Measurements from ENCODE around the gene PIK3C2G. TPM values are rescaled to one million over a fixed set of nuclear protein-coding genes. Genes with fewer than 3 reads are reported as not detected.

The PIK3C2G gene
- total and polyA plus RNA-seq, 3 experiments from 2014 or later, result not detected

- no peak overlapping the region for H3K27ac ChIP-seq (ENCODE audit: low read depth, low read length)
- H3K4me3 Mint-ChIP-seq, result no peak overlapping the region
- no peaks in the 10 kb centered on the region for H3K27me3 ChIP-seq (ENCODE audit: insufficient read depth, low read length, poor library complexity, severe bottlenecking)
Measured at GRCh38 chr12:18546399-18546798, 285.1 kb downstream of the PIK3C2G start.

GRCh38 chr12:18549598-18549997 is 288.3 kb downstream of the PIK3C2G start:
- Histone ChIP-seq H3K4me1 (ENCODE audit: insufficient read depth, low read length) (no peaks in the 10 kb centered on the region), H3K27ac (ENCODE audit: low read depth, low read length) (no peak overlapping the region), H3K27me3 (ENCODE audit: insufficient read depth, low read length, poor library complexity, severe bottlenecking) (no peaks in the 10 kb centered on the region), H3K36me3 (ENCODE audit: insufficient read depth, low read length) (no peaks in the 10 kb centered on the region), H3K4me3 (ENCODE audit: low read length) (no peak overlapping the region), H3K9me3 (ENCODE audit: low read length) (no peaks in the 10 kb centered on the region)
- DNase-seq, result no peak
- H3K27me3 Mint-ChIP-seq, result peaks cover 0 to 3% of the 10 kb centered on the region in 2 donors
- ChIA-PET CTCF (no interaction called here), POLR2A (no interaction called here)
- H3K4me3 Mint-ChIP-seq, result no peak overlapping the region
- H3K9me3 Mint-ChIP-seq, result peaks cover 0 to 8% (median 2%) of the 10 kb centered on the region in 5 donors
- no peaks in the 10 kb centered on the region for H3K4me1 Mint-ChIP-seq
- no peak overlapping the region for H3K27ac Mint-ChIP-seq
- no peaks in the 10 kb centered on the region for H3K36me3 Mint-ChIP-seq

More at GRCh38 chr12:18546399-18546798, 285.1 kb downstream of the PIK3C2G start:
- H3K4me1 ChIP-seq (ENCODE audit: insufficient read depth, low read length), result no peaks in the 10 kb centered on the region
- Mint-ChIP-seq H3K36me3 (no peaks in the 10 kb centered on the region), H3K9me3 (peaks cover 0 to 8% (median 3%) of the 10 kb centered on the region in 5 donors), H3K27ac (no peak overlapping the region), H3K4me1 (no peaks in the 10 kb centered on the region), H3K27me3 (peaks cover 0 to 3% of the 10 kb centered on the region in 2 donors)
- CTCF ChIA-PET, result no interaction called here
- H3K9me3 ChIP-seq (ENCODE audit: low read length), result no peaks in the 10 kb centered on the region
- H3K4me3 ChIP-seq (ENCODE audit: low read length), result no peak overlapping the region
- H3K36me3 ChIP-seq (ENCODE audit: insufficient read depth, low read length), result no peaks in the 10 kb centered on the region
- no peak for DNase-seq
- POLR2A ChIA-PET, result no interaction called here

DNA sequence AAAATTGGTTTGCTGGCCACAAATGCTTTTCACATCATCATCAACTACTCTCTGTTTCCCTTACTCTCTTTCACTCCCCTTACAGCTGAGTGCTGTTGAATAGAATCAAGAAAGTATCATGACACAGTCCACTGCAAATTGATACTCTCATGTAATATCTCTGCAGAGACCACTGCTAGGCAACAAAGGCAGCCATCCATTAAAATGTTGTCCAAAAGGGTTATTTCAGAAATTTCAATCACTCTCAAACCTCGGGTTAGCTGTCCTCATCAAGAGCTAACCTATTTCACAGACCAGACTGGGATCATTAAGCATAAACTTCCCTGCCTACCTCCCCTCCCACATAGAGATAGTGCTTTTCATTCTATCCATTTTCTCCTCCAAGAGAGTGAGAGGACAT is 289.8 kb downstream of the PIK3C2G start:
- no peaks in the 10 kb centered on the region for H3K27me3 ChIP-seq (ENCODE audit: insufficient read depth, low read length, poor library complexity, severe bottlenecking)
- H3K9me3 Mint-ChIP-seq, result peaks cover 0 to 19% (median 2%) of the 10 kb centered on the region in 5 donors
- H3K4me3 Mint-ChIP-seq, result no peak overlapping the region
- H3K27ac ChIP-seq (ENCODE audit: low read depth, low read length), result no peak overlapping the region
- ChIA-PET CTCF (no interaction called here), POLR2A (no interaction called here)
- DNase-seq, result no peak
- H3K27ac Mint-ChIP-seq, result no peak overlapping the region
- no peak overlapping the region for H3K4me3 ChIP-seq (ENCODE audit: low read length)
- no peaks in the 10 kb centered on the region for H3K36me3 ChIP-seq (ENCODE audit: insufficient read depth, low read length)
- no peaks in the 10 kb centered on the region for H3K9me3 ChIP-seq (ENCODE audit: low read length)
- H3K4me1 Mint-ChIP-seq, result no peaks in the 10 kb centered on the region
- H3K4me1 ChIP-seq (ENCODE audit: insufficient read depth, low read length), result no peaks in the 10 kb centered on the region
- peaks cover 0 to 3% of the 10 kb centered on the region in 2 donors for H3K27me3 Mint-ChIP-seq
- no peaks in the 10 kb centered on the region for H3K36me3 Mint-ChIP-seq

DNA sequence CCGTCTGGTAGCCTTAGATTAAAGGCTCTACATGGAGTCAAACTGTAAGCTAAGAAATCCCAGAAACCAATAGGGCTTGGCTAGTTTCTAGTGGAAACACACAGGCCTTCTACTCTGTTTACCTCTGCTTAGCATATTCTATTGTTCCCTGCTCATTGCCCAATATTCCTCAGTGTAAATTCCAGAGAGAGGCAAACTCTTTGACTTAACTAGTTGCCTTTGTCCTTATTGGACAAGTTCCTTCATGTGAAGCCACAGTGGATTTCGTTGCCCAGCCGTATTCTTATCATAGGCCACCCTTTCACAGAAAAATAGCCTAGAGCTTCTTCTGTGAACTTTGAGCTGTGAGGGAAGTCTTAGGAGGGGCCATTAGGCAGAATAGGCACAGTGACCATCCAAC is 290.4 kb downstream of the PIK3C2G start:
- no peaks in the 10 kb centered on the region for H3K36me3 ChIP-seq (ENCODE audit: insufficient read depth, low read length)
- H3K27ac ChIP-seq (ENCODE audit: low read depth, low read length), result no peak overlapping the region
- ChIA-PET POLR2A (no interaction called here), CTCF (no interaction called here)
- no peak for DNase-seq
- H3K4me3 ChIP-seq (ENCODE audit: low read length), result no peak overlapping the region
- no peaks in the 10 kb centered on the region for H3K9me3 ChIP-seq (ENCODE audit: low read length)
- H3K4me3 Mint-ChIP-seq, result no peak overlapping the region
- H3K9me3 Mint-ChIP-seq, result peaks cover 0 to 17% (median 2%) of the 10 kb centered on the region in 5 donors
- H3K4me1 ChIP-seq (ENCODE audit: insufficient read depth, low read length), result no peaks in the 10 kb centered on the region
- no peaks in the 10 kb centered on the region for H3K27me3 ChIP-seq (ENCODE audit: insufficient read depth, low read length, poor library complexity, severe bottlenecking)
- no peaks in the 10 kb centered on the region for H3K4me1 Mint-ChIP-seq
- H3K27me3 Mint-ChIP-seq, result peaks cover 0 to 3% of the 10 kb centered on the region in 2 donors
- H3K27ac Mint-ChIP-seq, result no peak overlapping the region
- H3K36me3 Mint-ChIP-seq, result no peaks in the 10 kb centered on the region

- H3K27me3 Mint-ChIP-seq, result peaks cover 0 to 2% of the 10 kb centered on the region in 2 donors
- POLR2A ChIA-PET, result no interaction called here
- H3K36me3 Mint-ChIP-seq, result no peaks in the 10 kb centered on the region
- CTCF ChIA-PET, result no interaction called here
- Histone ChIP-seq H3K36me3 (ENCODE audit: insufficient read depth, low read length) (no peaks in the 10 kb centered on the region), H3K27me3 (ENCODE audit: insufficient read depth, low read length, poor library complexity, severe bottlenecking) (no peaks in the 10 kb centered on the region), H3K4me3 (ENCODE audit: low read length) (no peak overlapping the region), H3K27ac (ENCODE audit: low read depth, low read length) (no peak overlapping the region), H3K4me1 (ENCODE audit: insufficient read depth, low read length) (no peaks in the 10 kb centered on the region), H3K9me3 (ENCODE audit: low read length) (no peaks in the 10 kb centered on the region)
- H3K4me3 Mint-ChIP-seq, result no peak overlapping the region
- H3K27ac Mint-ChIP-seq, result no peak overlapping the region
- no peak for DNase-seq
- H3K4me1 Mint-ChIP-seq, result no peaks in the 10 kb centered on the region
- peaks cover 0 to 19% (median 2%) of the 10 kb centered on the region in 5 donors for H3K9me3 Mint-ChIP-seq
Measured at GRCh38 chr12:18552829-18553228, 291.5 kb downstream of the PIK3C2G start.

GRCh38 chr12:18556161-18556560 is 294.8 kb downstream of the PIK3C2G start:
- no peaks in the 10 kb centered on the region for H3K4me1 ChIP-seq (ENCODE audit: insufficient read depth, low read length)
- ChIA-PET POLR2A (no interaction called here), CTCF (no interaction called here)
- Mint-ChIP-seq H3K27me3 (no peaks in the 10 kb centered on the region), H3K4me3 (no peak overlapping the region), H3K27ac (no peak overlapping the region), H3K36me3 (no peaks in the 10 kb centered on the region), H3K9me3 (peaks cover 0 to 19% (median 2%) of the 10 kb centered on the region in 5 donors), H3K4me1 (no peaks in the 10 kb centered on the region)
- H3K27me3 ChIP-seq (ENCODE audit: insufficient read depth, low read length, poor library complexity, severe bottlenecking), result no peaks in the 10 kb centered on the region
- H3K36me3 ChIP-seq (ENCODE audit: insufficient read depth, low read length), result no peaks in the 10 kb centered on the region
- no peak overlapping the region for H3K4me3 ChIP-seq (ENCODE audit: low read length)
- no peak for DNase-seq
- no peaks in the 10 kb centered on the region for H3K9me3 ChIP-seq (ENCODE audit: low read length)
- no peak overlapping the region for H3K27ac ChIP-seq (ENCODE audit: low read depth, low read length)

DNA sequence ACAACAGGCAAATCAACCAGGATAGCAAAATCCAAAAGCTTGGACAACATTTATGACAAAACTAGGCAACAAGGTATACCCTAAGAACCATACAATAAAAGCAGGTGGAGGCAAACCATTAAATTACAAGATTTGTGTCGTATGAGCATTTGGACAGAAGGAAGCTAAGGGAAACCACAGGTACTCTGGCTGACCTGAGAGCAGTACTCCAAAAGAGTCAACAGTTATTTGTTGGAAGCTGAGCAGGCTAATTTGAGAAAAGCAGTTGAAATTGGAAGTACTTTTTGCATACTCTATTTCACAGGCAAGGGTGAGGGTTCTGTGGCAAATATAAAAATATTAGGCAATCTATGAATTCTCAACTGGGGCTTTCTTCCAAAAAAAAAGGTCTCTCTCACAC is 297.9 kb downstream of the PIK3C2G start:
- H3K4me3 ChIP-seq (ENCODE audit: low read length), result no peak overlapping the region
- H3K36me3 ChIP-seq (ENCODE audit: insufficient read depth, low read length), result no peaks in the 10 kb centered on the region
- Mint-ChIP-seq H3K27ac (no peak overlapping the region), H3K4me1 (no peaks in the 10 kb centered on the region), H3K4me3 (no peak overlapping the region), H3K27me3 (no peaks in the 10 kb centered on the region), H3K9me3 (peaks cover 0 to 19% (median 0%) of the 10 kb centered on the region in 5 donors), H3K36me3 (no peaks in the 10 kb centered on the region)
- POLR2A ChIA-PET, result no interaction called here
- no peak overlapping the region for H3K27ac ChIP-seq (ENCODE audit: low read depth, low read length)
- no peaks in the 10 kb centered on the region for H3K4me1 ChIP-seq (ENCODE audit: insufficient read depth, low read length)
- CTCF ChIA-PET, result no interaction called here
- H3K9me3 ChIP-seq (ENCODE audit: low read length), result no peaks in the 10 kb centered on the region
- no peak for DNase-seq
- H3K27me3 ChIP-seq (ENCODE audit: insufficient read depth, low read length, poor library complexity, severe bottlenecking), result no peaks in the 10 kb centered on the region

- ChIA-PET CTCF (no interaction called here), POLR2A (no interaction called here)
- H3K27ac Mint-ChIP-seq, result no peak overlapping the region
- no peaks in the 10 kb centered on the region for H3K9me3 ChIP-seq (ENCODE audit: low read length)
- no peak for DNase-seq
- no peaks in the 10 kb centered on the region for H3K36me3 ChIP-seq (ENCODE audit: insufficient read depth, low read length)
- H3K4me3 ChIP-seq (ENCODE audit: low read length), result no peak overlapping the region
- no peak overlapping the region for H3K4me3 Mint-ChIP-seq
- H3K4me1 Mint-ChIP-seq, result no peaks in the 10 kb centered on the region
- no peaks in the 10 kb centered on the region for H3K27me3 ChIP-seq (ENCODE audit: insufficient read depth, low read length, poor library complexity, severe bottlenecking)
- no peak overlapping the region for H3K27ac ChIP-seq (ENCODE audit: low read depth, low read length)
- no peaks in the 10 kb centered on the region for H3K36me3 Mint-ChIP-seq
- H3K27me3 Mint-ChIP-seq, result no peaks in the 10 kb centered on the region
- H3K4me1 ChIP-seq (ENCODE audit: insufficient read depth, low read length), result no peaks in the 10 kb centered on the region
- peaks cover 0 to 8% (median 2%) of the 10 kb centered on the region in 5 donors for H3K9me3 Mint-ChIP-seq
Measured at GRCh38 chr12:18562531-18562930, 301.2 kb downstream of the PIK3C2G start.

- DNase-seq, result no peak
- no peak overlapping the region for H3K27ac ChIP-seq (ENCODE audit: low read depth, low read length)
- no peak overlapping the region for H3K4me3 ChIP-seq (ENCODE audit: low read length)
- Mint-ChIP-seq H3K27me3 (no peaks in the 10 kb centered on the region), H3K4me3 (no peak overlapping the region), H3K4me1 (no peaks in the 10 kb centered on the region), H3K27ac (no peak overlapping the region), H3K36me3 (no peaks in the 10 kb centered on the region), H3K9me3 (peaks cover 0 to 10% (median under 1%) of the 10 kb centered on the region in 5 donors)
- no peaks in the 10 kb centered on the region for H3K36me3 ChIP-seq (ENCODE audit: insufficient read depth, low read length)
- CTCF ChIA-PET, result no interaction called here
- no peaks in the 10 kb centered on the region for H3K27me3 ChIP-seq (ENCODE audit: insufficient read depth, low read length, poor library complexity, severe bottlenecking)
- no peaks in the 10 kb centered on the region for H3K9me3 ChIP-seq (ENCODE audit: low read length)
- no peaks in the 10 kb centered on the region for H3K4me1 ChIP-seq (ENCODE audit: insufficient read depth, low read length)
- POLR2A ChIA-PET, result no interaction called here
Measured at GRCh38 chr12:18564306-18564705, 303.0 kb downstream of the PIK3C2G start.
